Progenitor cell of endocrine pancreas (in vitro differentiated cells): ENCODE results near the gene PYGM. TPM values are rescaled to one million over a fixed set of nuclear protein-coding genes. Genes with fewer than 3 reads are reported as not detected.

Source experiments
- DNase-seq: peaks from one replicate; pipeline ENCODE4 v3.0.0; 2021; ENCODE audit warnings: low spot score; ENCODE audit not compliant: unreplicated experiment
- H3K27ac Mint-ChIP-seq: 2 replicates; pipeline ENCODE4 v1.8.0; 2021; ENCODE audit warnings: mild to moderate bottlenecking, moderate library complexity, mixed read lengths
- H3K27me3 Mint-ChIP-seq: 2 replicates; pipeline ENCODE4 v1.8.0; 2021; ENCODE audit warnings: mixed read lengths
- H3K36me3 Mint-ChIP-seq: 2 replicates; pipeline ENCODE4 v1.8.0; 2022; ENCODE audit warnings: mixed read lengths; ENCODE audit not compliant: insufficient read depth
- H3K4me1 Mint-ChIP-seq: 2 replicates; pipeline ENCODE4 v1.8.0; 2021; ENCODE audit warnings: low read depth, mixed read lengths
- H3K4me3 Mint-ChIP-seq: 2 replicates; pipeline ENCODE4 v1.8.0; 2021; ENCODE audit warnings: low read depth, mild to moderate bottlenecking, moderate library complexity, mixed read lengths
- H3K9me3 Mint-ChIP-seq: 2 replicates; pipeline ENCODE4 v1.8.0; 2021; ENCODE audit warnings: low read depth, mixed read lengths
- CTCF ChIP-seq: fragments of 200-600 bp; sonication (generic); IDR thresholded peaks from one replicate; pipeline ENCODE4 v1.5.0; 2021; ENCODE audit warnings: antibody characterized with exemption, mild to moderate bottlenecking; ENCODE audit not compliant: unreplicated experiment
- total RNA-seq: library from RNA; stranded (reverse); gene quantifications from 2 replicates; pipeline ENCODE4 v1.2.1, GENCODE V29; 2021

PYGM gene
- total RNA-seq, 1 donor from 2014 or later = 1.6 TPM

DNA sequence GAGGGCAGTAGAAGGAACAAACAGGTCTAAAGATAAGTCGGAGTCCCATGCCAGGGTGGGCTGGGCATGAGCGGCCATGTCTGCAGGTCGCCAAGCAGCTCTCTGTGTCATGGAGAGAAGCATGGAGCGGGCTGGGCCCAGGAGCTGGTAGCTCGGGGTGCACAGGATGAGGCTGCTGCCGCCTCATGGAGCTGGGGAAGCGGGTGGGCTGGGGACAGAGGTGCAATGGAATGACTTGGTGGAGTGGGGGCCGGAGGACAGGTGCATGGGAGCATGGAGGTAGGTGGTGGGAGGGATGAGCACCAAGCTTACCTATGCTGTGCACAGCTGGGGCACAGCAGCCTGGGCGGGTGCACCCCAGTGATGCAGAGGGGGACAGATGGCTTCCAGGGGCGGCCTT is 40.4 kb downstream of the PYGM start:
- Mint-ChIP-seq H3K36me3 (no peaks in the 10 kb centered on the region), H3K9me3 (no peaks in the 10 kb centered on the region), H3K4me1 (no peaks in the 10 kb centered on the region), H3K27ac (no peak overlapping the region), H3K27me3 (peaks cover 87% of the 10 kb centered on the region), H3K4me3 (no peak overlapping the region)
- DNase-seq = no peak
- no peak for TF ChIP-seq CTCF

GRCh38 chr11:64718780-64719124 is 41.0 kb downstream of the PYGM start:
- Mint-ChIP-seq H3K9me3 (no peaks in the 10 kb centered on the region), H3K27me3 (peaks cover 87% of the 10 kb centered on the region), H3K27ac (no peak overlapping the region), H3K4me3 (no peak overlapping the region), H3K36me3 (no peaks in the 10 kb centered on the region), H3K4me1 (no peaks in the 10 kb centered on the region)
- TF ChIP-seq CTCF = no peak
- no peak for DNase-seq

DNA sequence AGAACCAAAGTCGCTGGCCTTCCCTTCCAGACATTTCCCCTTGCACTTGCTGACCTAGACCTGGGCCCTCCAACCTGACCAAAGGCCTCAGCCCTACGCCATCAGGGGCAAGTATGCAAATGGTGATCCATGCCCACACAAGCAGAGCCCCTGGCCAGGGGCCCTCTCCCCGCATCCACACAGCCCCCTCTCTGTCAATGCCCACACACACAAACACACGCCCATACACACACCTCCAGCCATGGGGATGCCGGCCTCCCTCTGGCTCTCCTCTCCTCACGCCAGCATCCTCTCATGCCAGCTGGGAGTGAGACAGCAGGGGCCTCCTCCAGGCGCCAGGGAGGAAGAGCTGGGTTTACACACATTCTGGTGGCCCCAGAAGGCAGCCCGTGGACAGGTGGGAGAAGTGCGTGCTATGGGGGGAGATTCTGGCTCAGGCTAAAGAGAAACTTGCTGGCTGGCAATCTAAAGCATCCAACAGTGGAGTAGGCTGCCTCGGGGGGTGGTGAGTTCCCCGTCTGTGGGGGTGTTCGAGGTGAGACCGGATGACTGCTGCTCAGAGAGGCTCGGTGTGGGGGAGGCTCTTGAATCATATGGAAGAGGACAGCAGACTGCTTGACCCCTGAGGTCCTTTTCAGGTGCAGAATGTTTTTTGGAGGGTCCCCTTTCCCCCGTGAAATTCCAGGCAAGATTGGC is 41.5 kb downstream of the PYGM start:
- no peaks in the 10 kb centered on the region for H3K4me1 Mint-ChIP-seq
- H3K27ac Mint-ChIP-seq = no peak overlapping the region
- no peaks in the 10 kb centered on the region for H3K9me3 Mint-ChIP-seq
- DNase-seq = no peak
- H3K4me3 Mint-ChIP-seq = no peak overlapping the region
- peaks cover 88% of the 10 kb centered on the region for H3K27me3 Mint-ChIP-seq
- no peak for TF ChIP-seq CTCF
- no peaks in the 10 kb centered on the region for H3K36me3 Mint-ChIP-seq

GRCh38 chr11:64717268-64717578 is 42.6 kb downstream of the PYGM start:
- no peak for DNase-seq
- H3K4me3 Mint-ChIP-seq = no peak overlapping the region
- H3K9me3 Mint-ChIP-seq = no peaks in the 10 kb centered on the region

DNA sequence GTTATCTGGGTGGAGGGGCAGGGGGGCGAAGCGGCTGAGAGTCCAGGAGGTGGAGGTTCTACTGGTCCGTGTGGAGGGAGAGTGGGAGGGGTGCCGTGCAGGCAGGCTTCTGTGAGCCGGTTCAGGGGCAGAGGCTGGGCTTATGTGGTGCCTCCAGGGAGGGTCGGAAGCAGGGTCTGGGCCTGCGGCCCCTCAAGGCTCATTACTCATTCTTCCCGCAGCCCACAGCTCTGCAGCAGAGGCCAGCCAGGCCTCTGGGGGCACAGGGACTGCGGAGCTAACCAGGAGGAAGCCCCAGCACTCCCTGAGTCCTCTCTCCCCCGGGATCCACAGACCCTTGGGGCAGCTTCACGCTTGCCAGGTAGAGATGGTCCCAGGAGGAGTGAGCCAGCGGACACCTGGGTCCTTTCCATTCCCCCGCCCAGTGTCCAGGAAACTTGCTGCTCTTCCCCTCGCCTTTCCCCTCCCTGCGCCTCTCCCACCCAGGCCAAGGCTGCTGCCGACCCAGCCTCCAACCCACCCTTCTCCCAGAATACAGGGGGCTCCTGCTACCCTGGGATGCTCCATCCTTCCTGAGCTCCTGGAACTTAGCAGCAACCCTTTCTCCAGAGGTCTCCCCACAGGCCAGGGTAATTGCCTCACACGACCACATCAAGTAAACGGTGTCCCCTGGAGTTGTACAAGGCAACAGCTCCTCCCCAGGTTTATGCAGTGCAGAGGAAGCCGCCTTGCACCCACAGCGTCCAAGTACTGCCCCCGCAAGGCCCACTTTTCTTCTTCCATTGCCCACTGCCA is 43.1 kb downstream of the PYGM start:
- Mint-ChIP-seq H3K4me3 (no peak overlapping the region), H3K27me3 (peaks cover 87% of the 10 kb centered on the region), H3K4me1 (peaks cover 1% of the 10 kb centered on the region), H3K9me3 (no peaks in the 10 kb centered on the region), H3K27ac (no peak overlapping the region), H3K36me3 (no peaks in the 10 kb centered on the region)
- no peak for TF ChIP-seq CTCF
- DNase-seq = no peak

More at GRCh38 chr11:64717268-64717578, 42.6 kb downstream of the PYGM start:
- no peaks in the 10 kb centered on the region for H3K36me3 Mint-ChIP-seq
- TF ChIP-seq CTCF = no peak
- H3K27me3 Mint-ChIP-seq = peaks cover 87% of the 10 kb centered on the region
- no peak overlapping the region for H3K27ac Mint-ChIP-seq
- no peaks in the 10 kb centered on the region for H3K4me1 Mint-ChIP-seq
